NCI-H1694 (cell line): Measurements from ENCODE around the gene WWOX.

Experiments
- DNase-seq: peaks from one replicate; lab custom pipeline; 2025; lab: John Stamatoyannopoulos, UW

WWOX gene

DNA sequence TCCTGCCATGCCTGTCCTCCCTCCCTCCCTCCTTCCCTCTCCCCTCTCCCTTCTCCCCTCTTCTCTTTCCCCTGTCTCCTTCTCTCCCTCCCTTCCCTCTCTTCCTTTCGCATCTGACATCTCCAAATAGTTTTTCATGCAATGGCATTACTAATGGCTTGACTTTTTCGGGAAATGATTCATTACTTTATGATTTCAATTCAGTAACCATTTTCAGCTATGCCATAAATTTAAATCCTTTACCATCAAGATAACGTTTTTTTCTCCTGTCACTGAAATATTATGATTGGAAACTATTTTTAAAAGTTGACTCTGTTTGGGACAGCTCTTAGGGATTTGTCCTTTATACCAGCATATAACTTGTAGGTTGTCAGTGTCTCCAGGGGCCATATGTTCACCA, 201.0 kb downstream of the WWOX start:
- DNase-seq = no peak

DNA sequence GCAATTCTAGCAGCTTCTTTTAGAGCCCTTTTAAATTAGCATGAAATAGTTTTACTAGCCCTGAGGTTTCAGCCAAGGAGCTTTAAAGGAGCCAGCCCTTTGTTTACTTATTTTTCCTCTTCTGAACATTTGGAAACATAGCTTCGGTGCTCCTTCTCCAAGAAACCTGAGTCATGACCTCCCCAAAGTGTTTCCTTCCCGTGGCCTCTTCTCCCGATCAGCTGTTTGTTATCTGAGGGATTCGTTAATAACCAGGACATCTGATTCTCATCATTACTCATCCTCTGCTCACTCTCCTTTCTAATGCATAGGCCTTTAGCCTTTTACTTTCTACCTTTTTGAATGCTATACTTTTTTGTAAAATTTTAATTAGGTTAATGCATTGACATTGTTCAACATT, 204.5 kb downstream of the WWOX start:
- no peak for DNase-seq

DNA sequence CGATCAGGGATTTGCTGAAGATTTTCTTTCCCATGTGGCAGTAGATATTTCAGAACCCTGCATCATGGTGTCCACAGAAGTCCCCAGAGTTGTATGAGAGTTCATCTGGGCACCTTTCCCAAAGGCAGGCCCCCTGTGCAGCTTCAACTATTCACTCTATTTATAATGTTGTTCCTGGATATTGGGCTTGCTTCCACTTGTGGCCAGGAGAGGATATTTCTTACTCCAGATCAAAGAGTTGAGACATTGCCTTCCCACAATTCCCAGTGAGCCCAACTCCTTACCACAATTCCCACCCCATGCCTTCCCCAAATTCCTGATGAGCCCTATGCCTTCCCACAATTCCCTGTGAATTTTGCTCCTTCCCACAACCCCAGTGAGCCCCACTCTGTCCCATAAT, 206.9 kb downstream of the WWOX start:
- DNase-seq = no peak

DNA sequence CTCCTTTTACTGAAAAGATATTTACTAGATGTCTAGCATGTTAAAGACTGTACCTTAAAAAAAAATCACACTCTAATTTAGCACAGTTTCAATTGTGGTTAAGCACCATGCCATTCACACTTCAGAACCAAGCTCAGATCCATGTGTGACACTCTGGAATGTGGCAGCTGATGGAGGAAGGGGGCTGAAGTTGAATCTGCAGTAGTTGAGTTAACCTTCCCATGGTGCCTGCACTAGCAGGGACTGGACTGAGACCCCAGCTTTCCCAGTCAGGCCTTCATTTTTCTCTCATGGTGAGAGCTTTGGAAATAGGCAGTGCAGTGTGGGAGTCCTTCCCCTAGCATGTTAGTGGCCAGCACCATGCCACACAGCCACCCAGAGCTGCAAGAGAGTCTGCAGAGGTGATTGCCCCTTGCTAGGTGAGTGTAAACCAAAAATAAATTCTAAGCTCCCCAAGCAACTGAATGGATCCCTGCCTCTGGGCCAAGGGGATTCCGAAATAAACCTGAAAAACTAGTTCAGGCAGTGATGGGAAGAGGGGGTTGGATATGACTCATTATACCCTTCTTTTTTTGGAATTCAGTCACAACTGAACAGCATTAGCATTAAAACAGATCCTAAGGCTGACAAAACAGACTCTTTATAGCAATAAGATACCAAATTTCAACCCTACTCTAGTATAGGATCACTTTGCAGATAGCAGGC, 208.5 kb downstream of the WWOX start:
- no peak for DNase-seq

DNA sequence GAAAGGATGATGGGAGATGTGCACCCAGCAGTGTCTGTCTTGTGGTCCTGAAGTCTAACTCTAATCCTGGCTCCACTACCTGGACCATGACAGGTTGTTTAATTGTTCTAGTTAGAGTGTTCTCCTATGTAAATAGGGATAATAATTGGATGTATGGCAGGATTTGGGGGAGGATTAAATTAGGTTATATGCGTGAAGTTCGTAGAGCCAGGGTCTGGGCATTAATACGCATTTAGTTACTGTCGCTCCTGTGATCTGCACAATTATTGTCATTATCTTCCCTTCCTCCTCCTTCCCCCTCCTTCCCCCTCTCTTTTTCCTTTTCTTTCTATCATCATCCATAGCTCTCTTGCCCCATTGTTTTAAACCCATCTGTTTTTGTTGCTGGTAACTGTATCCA, 210.3 kb downstream of the WWOX start:
- DNase-seq = no peak

DNA sequence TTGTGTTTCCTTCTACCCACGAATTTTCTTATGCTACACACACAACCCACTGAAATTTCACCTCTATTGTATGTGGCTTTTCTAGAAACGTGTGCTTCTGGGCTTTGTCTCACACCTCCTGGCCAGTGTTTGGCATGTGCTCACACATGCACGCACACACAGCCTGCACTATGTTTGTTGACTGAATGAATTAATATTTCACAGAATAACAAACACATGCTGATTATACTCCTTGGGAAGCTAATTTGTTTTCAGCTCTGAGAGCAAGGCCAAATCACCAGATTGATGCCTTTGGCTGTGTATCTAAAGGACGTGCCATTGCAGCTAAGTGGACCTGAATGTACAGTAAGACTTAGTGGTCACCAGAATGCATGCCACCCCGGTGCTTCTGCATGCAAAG, 210.7 kb downstream of the WWOX start:
- DNase-seq = no peak

DNA sequence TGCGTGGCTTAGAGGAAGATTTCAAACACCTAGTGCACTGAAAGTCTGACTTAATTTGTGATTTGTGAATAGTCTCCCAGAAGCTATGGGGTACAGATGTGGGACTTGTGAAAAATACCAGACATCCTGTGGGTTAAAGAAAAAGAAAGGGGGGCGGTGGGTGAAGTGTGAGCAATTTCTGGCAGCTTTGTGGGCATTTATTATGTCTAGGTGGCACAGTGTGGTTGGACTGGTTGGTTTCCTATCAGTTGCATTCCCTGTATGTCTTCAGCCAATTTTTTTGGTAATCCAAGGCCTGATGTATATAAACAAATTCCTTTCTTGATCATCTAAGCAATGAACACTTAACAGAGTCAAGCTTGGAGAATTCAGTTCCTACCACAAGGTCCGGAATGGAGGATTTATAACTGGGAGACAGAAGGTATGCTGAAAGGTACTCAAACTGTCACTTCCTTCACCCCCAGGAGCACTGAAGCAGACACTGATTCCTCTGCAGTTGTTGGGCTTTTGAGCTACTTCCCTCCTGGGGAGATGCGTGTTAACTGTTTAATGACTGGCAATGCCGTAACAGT, 211.6 kb downstream of the WWOX start:
- no peak for DNase-seq

DNA sequence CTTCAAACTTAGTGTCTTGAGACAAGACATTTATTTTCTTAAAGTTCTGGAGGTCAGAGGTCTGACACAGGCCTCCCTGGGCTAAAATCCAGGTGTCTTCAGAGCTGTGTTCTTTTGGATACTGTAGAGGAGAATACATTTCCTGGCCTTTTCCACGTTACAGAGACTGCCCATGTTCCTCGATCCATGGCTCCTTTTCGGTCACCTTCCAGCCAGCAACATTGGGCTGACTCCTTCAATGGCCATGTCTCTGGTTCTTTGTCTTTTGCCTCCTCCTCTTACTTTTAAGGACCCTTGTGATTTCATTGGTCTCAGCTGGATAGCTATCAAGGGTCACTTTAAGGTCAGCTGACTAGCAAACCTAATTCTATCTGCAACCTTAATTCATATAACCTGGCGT, 212.4 kb downstream of the WWOX start:
- no peak for DNase-seq

DNA sequence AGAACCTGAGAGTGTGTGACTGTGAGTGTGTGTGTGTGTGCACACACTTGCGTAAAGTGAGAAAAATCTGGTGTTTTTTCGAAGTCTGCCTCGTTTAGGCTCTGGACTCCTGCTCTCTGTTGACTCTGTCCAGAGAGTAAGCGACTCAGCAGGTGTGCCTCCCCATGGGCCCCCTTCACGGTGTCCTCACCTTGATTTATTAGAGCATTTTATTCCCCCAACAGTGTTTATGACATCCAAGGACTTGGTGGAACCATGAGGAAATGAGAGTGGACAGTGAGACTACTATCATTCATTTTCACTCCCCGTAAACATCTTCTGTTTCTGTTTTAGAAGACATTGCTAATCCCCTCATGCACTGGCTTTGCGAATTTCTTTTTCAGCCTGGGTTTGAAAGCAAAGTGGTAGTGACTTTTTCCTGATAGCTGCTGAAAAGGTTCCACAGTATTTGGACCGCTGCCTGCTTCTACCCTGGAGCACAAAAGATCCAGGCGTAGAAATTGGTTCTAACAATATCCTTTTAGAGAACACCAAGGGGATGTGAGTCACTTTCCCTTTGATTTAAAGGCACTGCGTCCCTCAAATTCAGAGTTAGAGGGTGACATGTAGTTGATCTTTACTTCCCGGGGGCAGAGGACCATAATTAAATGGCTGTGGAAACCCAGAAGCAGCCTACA, 218.2 kb downstream of the WWOX start:
- no peak for DNase-seq

DNA sequence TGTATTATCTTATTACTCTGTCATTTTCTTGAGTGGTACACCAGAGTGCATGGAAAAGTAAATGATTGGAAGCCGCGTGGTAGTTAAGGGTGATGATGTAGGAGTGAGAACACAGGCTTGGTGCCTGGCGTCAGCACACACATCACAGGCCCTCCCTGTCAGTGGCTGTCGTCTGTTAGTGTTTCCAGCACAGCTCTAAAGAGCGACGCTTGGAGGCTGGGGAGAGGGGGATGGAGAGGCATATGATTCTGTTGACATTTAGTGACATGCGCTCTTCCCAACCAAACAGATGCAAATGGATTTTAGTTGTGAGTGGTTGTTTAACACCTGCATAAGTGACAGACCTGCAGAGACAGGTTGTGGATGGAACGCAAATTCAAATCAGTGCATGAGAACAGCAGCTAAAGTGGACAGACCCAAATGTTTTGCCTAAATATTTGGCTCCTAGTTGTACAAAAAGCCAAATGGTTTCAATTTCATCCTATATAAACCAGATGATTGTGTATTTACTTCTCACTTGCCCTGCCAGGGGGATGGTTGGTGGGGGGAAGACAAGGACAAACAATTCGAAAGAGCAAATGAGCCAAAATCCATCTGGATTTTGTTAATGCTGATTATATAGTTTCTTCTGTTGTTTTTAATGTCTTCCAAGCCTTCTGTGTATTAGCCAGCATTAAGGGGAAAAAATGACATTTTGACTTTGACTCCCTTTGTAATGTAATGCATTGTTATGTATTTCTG, 222.3 kb downstream of the WWOX start:
- no peak for DNase-seq

DNA sequence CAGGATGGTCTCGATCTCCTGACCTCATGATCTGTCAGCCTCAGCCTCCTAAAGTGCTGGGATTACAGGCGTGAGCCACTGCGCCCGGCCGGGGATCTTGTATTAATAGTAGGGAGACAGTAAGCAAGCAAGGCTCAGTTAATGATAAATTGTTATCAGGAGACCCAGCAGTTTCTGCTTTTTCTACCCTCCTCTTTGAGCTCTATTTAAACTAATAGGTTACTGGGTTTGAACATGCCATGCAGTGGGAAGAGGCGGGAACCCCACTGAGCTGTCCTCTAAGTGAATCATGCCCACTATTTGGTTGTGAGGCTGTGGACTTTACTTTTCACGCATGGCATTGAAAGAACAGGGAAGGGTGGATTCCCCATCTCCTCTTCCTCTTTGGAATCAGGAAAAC, 223.9 kb downstream of the WWOX start:
- DNase-seq = no peak

DNA sequence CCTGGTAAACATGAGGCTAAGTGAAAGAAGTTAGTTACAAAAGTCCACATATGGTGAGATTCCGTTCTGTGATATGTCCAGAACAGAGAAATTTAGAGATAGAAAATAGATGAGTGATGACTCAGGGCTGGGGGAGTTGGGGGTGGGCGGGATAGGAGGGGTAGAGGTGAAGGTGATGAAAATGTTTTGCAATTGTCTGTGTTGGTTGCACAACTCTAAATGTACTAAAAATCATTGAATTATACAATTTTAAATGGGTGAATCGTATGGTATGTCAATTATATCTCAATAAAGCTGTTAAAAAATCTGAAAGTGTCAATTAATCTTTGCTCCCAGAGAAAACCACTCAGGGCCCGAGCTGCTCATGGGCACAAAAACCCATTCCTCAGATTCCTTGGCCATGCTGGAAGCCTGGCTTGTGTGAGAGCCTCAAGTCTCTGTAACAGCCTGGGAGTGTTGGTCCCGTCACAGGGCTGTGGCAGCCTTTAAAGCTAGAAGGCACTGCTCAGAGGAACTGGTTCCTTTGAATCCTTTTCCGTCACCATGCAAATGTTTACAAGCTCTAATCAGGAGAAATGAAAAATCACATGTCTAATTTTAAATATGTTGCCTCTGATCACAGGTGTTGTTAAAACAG, 225.3 kb downstream of the WWOX start:
- no peak for DNase-seq

DNA sequence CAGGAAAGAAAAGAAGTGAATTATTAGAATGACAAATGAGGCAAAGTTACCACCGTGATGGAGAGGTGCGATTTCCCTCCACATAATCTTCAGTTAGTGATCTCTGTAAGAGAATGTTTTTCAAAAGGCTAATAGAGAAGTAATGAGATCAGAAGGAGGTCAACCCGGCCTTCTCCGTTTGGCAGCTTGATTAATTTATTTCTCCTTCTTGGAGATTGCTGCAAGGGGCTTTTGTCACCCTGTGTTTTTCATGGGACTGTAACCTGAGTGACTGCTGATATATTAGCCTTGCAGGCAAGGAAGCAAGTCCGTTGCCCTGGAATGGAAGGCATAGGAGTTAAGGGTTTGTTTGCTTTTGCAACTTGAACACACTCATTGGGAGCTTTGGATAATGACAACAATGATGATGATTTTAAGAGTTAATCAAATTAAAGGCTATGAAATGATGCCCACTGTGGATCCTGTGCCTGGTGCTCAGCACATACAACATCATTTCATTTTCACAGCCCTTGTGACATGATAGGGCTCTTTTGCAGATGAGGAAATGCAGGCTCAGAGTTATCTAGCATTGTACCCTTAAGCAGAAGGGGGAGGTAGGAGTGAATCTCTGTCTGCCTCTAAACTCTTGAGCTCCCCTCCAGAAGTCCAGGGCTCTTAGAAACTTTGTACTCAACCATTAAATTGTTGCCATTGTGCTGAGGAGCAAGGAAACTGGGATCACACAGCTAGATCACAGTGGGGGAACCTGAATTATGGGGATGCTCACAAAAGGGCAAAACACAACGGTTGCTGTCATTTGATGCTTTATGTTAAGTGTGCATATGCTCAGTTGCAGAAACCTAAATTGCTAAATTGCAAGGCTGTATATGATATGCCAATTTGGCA, 226.3 kb downstream of the WWOX start:
- DNase-seq = no peak

DNA sequence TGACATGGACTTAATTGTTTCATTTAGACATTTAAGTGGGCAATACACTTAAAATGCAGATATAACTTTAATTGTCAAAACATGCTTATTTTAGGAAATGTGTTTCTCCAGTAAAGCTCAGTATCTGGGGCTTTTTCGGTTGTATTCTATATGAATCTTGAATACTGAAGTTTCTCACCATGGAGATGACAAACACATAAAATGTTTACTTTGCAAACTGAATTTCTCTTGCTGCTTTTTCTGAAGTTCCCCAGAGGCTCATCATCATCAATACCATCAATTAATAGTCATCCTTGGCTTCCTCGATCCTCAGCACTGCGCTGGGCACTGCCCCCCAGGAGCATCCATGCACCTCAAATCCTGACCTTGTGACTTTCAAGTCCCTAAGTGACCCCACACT, 227.3 kb downstream of the WWOX start:
- DNase-seq = no peak

DNA sequence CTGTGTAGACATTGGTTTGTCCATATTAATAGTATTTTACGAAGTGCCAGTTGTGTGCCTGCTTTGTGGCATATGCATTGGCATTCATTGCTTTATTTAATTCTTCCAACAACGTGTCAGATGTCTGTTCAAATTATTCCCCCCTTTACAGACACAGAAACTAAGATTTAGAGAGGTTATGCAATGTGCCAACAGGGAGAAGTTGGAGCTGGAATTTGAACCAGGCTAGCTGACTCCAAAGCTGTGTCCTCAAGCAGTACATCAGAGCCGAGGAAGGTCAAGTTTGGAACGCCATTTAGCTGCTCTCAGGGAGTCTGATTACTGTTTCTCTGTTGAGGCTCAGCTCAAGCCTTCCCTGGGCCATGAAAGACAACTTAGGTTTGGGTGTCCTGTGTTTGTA, 232.3 kb downstream of the WWOX start:
- DNase-seq = no peak

DNA sequence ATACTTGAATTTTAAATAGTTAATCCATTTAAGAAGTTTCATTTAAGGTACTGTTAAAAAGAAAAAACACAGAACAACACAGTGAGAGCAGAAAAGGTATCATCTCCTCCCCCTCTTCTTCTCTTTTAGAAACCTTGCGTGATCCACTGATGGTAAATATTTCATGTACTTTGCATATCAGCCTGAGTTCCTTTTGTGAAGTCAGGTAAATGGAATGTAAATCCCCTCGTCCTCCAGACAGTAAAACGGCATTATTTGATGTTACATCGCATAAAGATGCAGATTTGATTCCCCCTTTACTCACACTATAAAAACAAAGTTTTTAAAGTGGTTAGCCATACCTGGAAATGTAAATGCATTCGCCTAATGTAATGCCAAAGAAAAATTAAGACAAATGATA, 234.4 kb downstream of the WWOX start:
- DNase-seq = no peak

DNA sequence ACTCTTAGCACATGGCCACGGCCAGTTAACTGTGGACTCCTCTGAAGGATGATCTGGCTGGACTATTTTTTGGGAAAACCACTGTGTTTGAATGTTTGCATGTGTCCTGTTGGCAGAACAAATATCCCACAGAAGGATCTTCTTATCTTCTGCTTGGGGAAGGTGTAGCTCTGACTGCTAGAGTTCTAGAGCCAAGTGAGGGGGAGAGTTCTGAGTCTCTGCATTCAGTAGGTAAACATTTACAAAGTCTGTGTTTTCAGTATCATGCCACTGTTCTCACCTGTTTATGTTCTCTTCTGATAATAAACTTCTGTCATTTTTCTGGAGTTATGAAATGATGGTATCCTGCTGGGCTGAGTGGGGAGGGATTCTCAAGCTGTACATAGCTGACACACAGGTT, 241.1 kb downstream of the WWOX start:
- DNase-seq = no peak

DNA sequence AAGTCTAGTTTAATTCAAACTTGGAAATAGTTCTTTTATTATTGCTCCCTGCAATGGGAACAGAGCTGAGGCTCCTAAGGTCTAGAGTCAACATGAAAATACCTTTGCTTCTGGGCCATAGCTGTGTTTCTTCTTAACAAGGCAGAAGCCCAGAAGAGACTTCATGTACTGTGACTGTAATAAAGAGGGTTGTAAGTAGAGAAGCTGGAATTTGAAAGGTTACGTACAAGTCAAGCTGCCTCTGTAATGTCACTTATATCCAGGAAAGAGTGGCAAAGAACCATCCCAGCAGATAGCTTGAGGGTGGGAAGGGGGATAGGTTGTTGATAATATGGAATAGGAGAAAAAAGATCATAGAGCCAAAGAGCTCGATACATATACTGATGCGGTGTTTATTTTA, 248.6 kb downstream of the WWOX start:
- no peak for DNase-seq

DNA sequence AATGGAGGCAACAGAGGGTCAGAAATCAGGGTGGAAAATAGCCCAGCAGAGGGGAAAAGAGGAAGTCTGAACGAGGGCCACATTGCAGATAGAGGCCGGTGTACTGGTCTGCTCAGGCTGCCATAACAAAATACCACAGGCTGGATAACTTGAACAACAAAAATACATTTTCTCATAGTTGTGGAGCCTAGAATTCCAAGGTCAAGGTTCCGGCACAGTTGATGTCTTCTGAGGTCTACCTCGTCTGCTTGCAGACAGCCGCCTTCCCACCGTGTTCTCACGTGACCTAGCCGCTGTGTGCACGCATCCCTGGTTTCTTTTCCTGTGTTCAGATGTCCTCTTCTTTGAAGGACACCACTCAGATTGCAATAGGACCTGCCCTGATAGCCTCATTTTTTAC, 249.4 kb downstream of the WWOX start:
- DNase-seq = no peak

DNA sequence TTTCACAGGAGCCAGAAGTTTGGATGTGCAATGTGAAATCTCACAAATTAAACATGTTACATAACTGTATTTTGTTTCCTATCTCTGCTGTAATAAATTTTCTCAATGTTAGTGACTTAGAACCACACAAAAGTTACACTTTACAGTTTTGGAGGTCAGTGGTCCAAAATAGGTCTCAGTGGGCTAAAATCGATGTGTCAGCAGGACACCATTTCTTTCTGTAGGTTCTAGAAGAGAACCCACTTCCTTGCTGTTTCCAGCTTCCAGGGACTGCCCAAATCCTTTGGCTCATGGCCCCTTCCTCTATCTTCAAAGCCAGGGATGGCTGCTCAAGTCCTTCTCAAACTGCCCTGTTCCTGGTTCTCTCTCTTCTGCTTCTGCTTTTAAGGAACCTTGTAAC, 252.7 kb downstream of the WWOX start:
- no peak for DNase-seq

DNA sequence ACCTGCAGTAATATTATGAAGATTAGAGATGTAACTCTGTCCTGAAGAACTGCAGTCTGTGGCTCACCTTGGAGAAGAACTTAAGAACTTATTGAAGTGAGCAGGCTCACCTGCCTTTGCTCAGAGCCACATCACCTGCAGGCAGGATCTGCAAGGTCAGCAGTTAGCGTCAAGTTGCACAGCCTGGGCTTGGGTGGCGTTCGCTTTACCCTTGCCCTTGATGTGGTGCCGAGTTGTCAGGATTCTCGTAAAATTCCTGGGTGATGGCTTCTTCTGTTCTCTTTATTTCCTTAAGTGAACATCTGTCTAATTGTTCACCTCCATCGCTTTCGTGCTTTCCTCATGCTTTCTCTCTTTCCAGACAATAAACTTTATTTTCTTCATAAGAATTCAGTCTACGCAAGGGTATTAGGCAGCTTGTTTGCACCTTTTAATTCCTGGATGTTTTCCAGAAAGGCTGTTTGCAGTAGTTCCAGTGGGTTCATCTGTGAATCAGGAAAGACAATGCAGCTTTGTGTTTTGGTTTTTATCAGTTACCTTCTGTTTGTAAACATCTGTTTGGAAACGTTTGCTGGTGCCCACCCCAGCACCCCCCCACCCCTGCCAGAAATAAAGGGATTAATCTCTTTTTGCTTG, 254.3 kb downstream of the WWOX start:
- no peak for DNase-seq
